Thyroid gland (tissue), 4 donors: Measurements from ENCODE around the gene GIPC1. TPM values are rescaled to one million over a fixed set of nuclear protein-coding genes. Genes with fewer than 3 reads are reported as not detected.

Experiments
- DNase-seq, 2 donors: peaks; one replicate each; pipeline ENCODE4 v3.0.0-alpha.2; 2019
- H3K27ac ChIP-seq, 3 donors: fragments of 200-600 bp; sonication (generic); 1 replicate in 2 of 3; 2 replicates in 1 of 3; pipeline ENCODE4 v1.5.1; 2016 to 2019; ENCODE audit warnings: mild to moderate bottlenecking in 1 of 3, moderate library complexity in 1 of 3
- H3K27me3 ChIP-seq: fragments of 200-600 bp; sonication (generic); one replicate; pipeline ENCODE4 v1.5.1; 2019
- H3K36me3 ChIP-seq, 2 donors: fragments of 200-600 bp; sonication (generic); one replicate each; pipeline ENCODE4 v1.5.1; 2016 to 2019
- H3K4me1 ChIP-seq, 2 donors: fragments of 200-600 bp; sonication (generic); one replicate each; pipeline ENCODE4 v1.5.1; 2017 to 2019
- H3K4me3 ChIP-seq, 3 donors: fragments of 200-600 bp; sonication (generic); replicated peaks in 1 of 3; 1 replicate in 2 of 3; 2 replicates in 1 of 3; pipeline ENCODE4 v1.5.1; 2016; ENCODE audit warnings: mild to moderate bottlenecking in 1 of 3
- H3K9me3 ChIP-seq: fragments of 200-600 bp; sonication (generic); one replicate; pipeline ENCODE4 v1.5.1; 2017
- CTCF ChIP-seq, 6 experiments: fragments of 200-600 bp in 3 of 6; fragments of 450-650 bp in 3 of 6; sonication (generic) in 3 of 6; IDR thresholded peaks; one replicate each; pipeline ENCODE4 v1.5.1; 2016 to 2019; ENCODE audit warnings: antibody characterized with exemption in 6 of 6, mild to moderate bottlenecking in 2 of 6, inconsistent platforms in 1 of 6, moderate library complexity in 1 of 6
- POLR2A ChIP-seq, 2 donors: fragments of 450-650 bp; IDR thresholded peaks; one replicate each; pipeline ENCODE4 v1.6.1; 2017; ENCODE audit warnings: antibody characterized with exemption in 2 of 2, mild to moderate bottlenecking in 2 of 2, moderate library complexity in 1 of 2
- WGBS, 2 donors: methylation state at CpG; one replicate each; pipeline ENCODE4 v1.1.5; 2017; 5-methylcytosine and 5-hydroxymethylcytosine counted together
- intact Hi-C: fragments of 100-400 bp; cut with DNase I; formaldehyde crosslinking; loops from one replicate; pipeline ENCODE4 v1.15.1; 2023
- total RNA-seq, 4 donors: library from RNA; depleted of rRNA; stranded (reverse); fragments of >200 nt; gene quantifications; one replicate each; pipeline ENCODE4 v1.2.3, GENCODE V29; 2016

Gene GIPC1
- total RNA-seq, 4 donors from 2014 or later = 34.7 to 93.7 (median 55.4) TPM

GRCh38 chr19:14440049-14440448 is 55.9 kb downstream of the GIPC1 start:
- no peak overlapping the region for H3K27ac ChIP-seq
- peak; percentile 25 to 34 for DNase-seq
- 68 to 70% methylated on average over 9 of the region's 9 CpGs for WGBS, 2 donors
- H3K4me1 ChIP-seq = no peaks in the 10 kb centered on the region
- TF ChIP-seq POLR2A (IDR thresholded peaks at IDR 0.05) (no peak), CTCF (IDR thresholded peaks at IDR 0.05) (no peak)
- peaks cover 34% of the 10 kb centered on the region in 2 donors for H3K36me3 ChIP-seq
- no peaks in the 10 kb centered on the region for H3K27me3 ChIP-seq
- no peak overlapping the region for H3K4me3 ChIP-seq
- intact Hi-C loops = no loop called here
- H3K9me3 ChIP-seq = no peaks in the 10 kb centered on the region

GRCh38 chr19:14439014-14439413 is 56.9 kb downstream of the GIPC1 start:
- Histone ChIP-seq H3K27ac (no peak overlapping the region), H3K4me1 (peaks cover 6 to 10% of the 10 kb centered on the region in 2 donors), H3K27me3 (no peaks in the 10 kb centered on the region), H3K4me3 (no peak overlapping the region), H3K9me3 (no peaks in the 10 kb centered on the region), H3K36me3 (peaks cover 23 to 24% of the 10 kb centered on the region in 2 donors)
- intact Hi-C loops = no loop called here
- WGBS, 2 donors = 71 to 83% methylated on average over 9 of the region's 9 CpGs
- TF ChIP-seq POLR2A (IDR thresholded peaks at IDR 0.05) = no peak
- TF ChIP-seq CTCF (IDR thresholded peaks at IDR 0.05) = no peak
- no peak for DNase-seq

GRCh38 chr19:14437578-14438140 is 58.3 kb downstream of the GIPC1 start:
- no peak overlapping the region for H3K4me3 ChIP-seq
- H3K9me3 ChIP-seq = no peaks in the 10 kb centered on the region
- 93 to 100% methylated on average over 5 to 7 of the region's 7 CpGs for WGBS, 2 donors
- DNase-seq = no peak
- peaks cover 8 to 12% of the 10 kb centered on the region in 2 donors for H3K4me1 ChIP-seq
- intact Hi-C loops = no loop called here
- H3K27ac ChIP-seq = no peak overlapping the region
- TF ChIP-seq POLR2A (IDR thresholded peaks at IDR 0.05) (no peak), CTCF (IDR thresholded peaks at IDR 0.05) (no peak)
- H3K36me3 ChIP-seq = peaks cover 10% of the 10 kb centered on the region in 2 donors
- H3K27me3 ChIP-seq = no peaks in the 10 kb centered on the region

- no peak for TF ChIP-seq POLR2A (IDR thresholded peaks at IDR 0.05)
- TF ChIP-seq CTCF (IDR thresholded peaks at IDR 0.05) = no peak
- no peaks in the 10 kb centered on the region for H3K36me3 ChIP-seq
- no peaks in the 10 kb centered on the region for H3K27me3 ChIP-seq
- intact Hi-C loops = no loop called here
- H3K9me3 ChIP-seq = no peaks in the 10 kb centered on the region
- H3K4me3 ChIP-seq = no peak overlapping the region
- 72 to 73% methylated on average over 15 of the region's 17 CpGs for WGBS, 2 donors
- peak overlapping the region in 2 of 3 donors; percentile 67 to 72 for H3K27ac ChIP-seq
- DNase-seq = no peak
- peaks cover 8 to 17% of the 10 kb centered on the region in 2 donors for H3K4me1 ChIP-seq
Measured at GRCh38 chr19:14435320-14436050, 60.4 kb downstream of the GIPC1 start.
